Panc1 (cell line): ENCODE results near the gene KEL. TPM values are rescaled to one million over a fixed set of nuclear protein-coding genes. Genes with fewer than 3 reads are reported as not detected.
"Not testable (repeated sequence)": the region's sequence is repeated elsewhere in the genome, so short reads cannot be mapped to it uniquely, and the experiment has no call there.

ENCODE experiments used
- ATAC-seq: fragments of 200-7000 bp; cut with Tn5 transposase; 2 replicates; pipeline ENCODE4 v1.9.1; 2020; ENCODE audit warnings: mild to moderate bottlenecking, moderate library complexity
- BruUV-seq: library from RNA; stranded (reverse); fragments of 400-500 nt; replicated peaks from 2 replicates; lab custom pipeline; 2021; lab: Mats Ljungman, UMichigan
- CTCF ChIA-PET: fragments of 300-600 bp; sonication (Branson Sonifier 250); formaldehyde crosslinking; loops from one replicate; lab custom pipeline; 2022; ENCODE audit warnings: antibody characterized with exemption; lab: Charles Lee
- POLR2A ChIA-PET: fragments of 300-600 bp; sonication (Branson Sonifier 250); formaldehyde crosslinking; loops from one replicate; lab custom pipeline; 2022; ENCODE audit warnings: antibody characterized with exemption; lab: Charles Lee
- DNase-seq: peaks from one replicate; pipeline ENCODE4 v3.0.0-alpha.2; 2010; ENCODE audit warnings: low read depth, low spot score
- H3K27ac ChIP-seq: 2 replicates; pipeline ENCODE4 v1.5.1; 2011; ENCODE audit warnings: mild to moderate bottlenecking, low read length, inconsistent platforms
- H3K27me3 ChIP-seq: fragments of 200-500 bp; sonication (Bioruptor generic); 2 replicates; pipeline ENCODE4 v1.6.0; 2014; ENCODE audit warnings: low read length, inconsistent platforms; ENCODE audit not compliant: control insufficient read depth, insufficient read depth
- H3K36me3 ChIP-seq: fragments of 200-500 bp; sonication (Bioruptor generic); 2 replicates; pipeline ENCODE4 v1.5.1; 2014; ENCODE audit warnings: inconsistent platforms, mild to moderate bottlenecking, low read length, moderate library complexity; ENCODE audit not compliant: control insufficient read depth, insufficient read depth
- H3K4me1 ChIP-seq: 2 replicates; pipeline ENCODE4 v1.5.1; 2011; ENCODE audit warnings: inconsistent platforms, mild to moderate bottlenecking, low read length, moderate library complexity; ENCODE audit not compliant: control insufficient read depth, insufficient read depth
- H3K4me3 ChIP-seq, 2 experiments: 2 replicates each; pipeline ENCODE4 v1.5.1; 2011 to 2012; ENCODE audit warnings: low read depth in 2 of 2, low read length in 2 of 2, mild to moderate bottlenecking in 2 of 2, inconsistent platforms in 1 of 2, moderate library complexity in 1 of 2
- H3K9me3 ChIP-seq: fragments of 200-500 bp; sonication (Bioruptor generic); 2 replicates; pipeline ENCODE4 v1.5.1; 2014; ENCODE audit warnings: low read depth, mild to moderate bottlenecking, inconsistent platforms, low read length, moderate library complexity; ENCODE audit not compliant: control insufficient read depth, insufficient read depth
- POLR2AphosphoS5 ChIP-seq: IDR thresholded peaks from 2 replicates; pipeline ENCODE4 v1.6.1; 2012; ENCODE audit warnings: mild to moderate bottlenecking, low read depth, low read length, moderate library complexity
- SIN3A ChIP-seq: IDR thresholded peaks from 2 replicates; pipeline ENCODE4 v1.6.1; 2012; ENCODE audit warnings: low read depth, mild to moderate bottlenecking, low read length, moderate library complexity, borderline replicate concordance; ENCODE audit not compliant: insufficient read depth
- TCF7L2 ChIP-seq: IDR thresholded peaks from 2 replicates; pipeline ENCODE4 v1.6.1; 2011; ENCODE audit warnings: mild to moderate bottlenecking, low read depth, low read length, inconsistent platforms
- in situ Hi-C: cut with HindIII; loops from 2 replicates; pipeline ENCODE4 v1.10.0; 2016; ENCODE audit warnings: low sequenced_read_pairs, low pct_unique_long_range_greater_than_20kb
- intact Hi-C: fragments of 100-400 bp; cut with micrococcal nuclease; formaldehyde crosslinking; loops from one replicate; pipeline ENCODE4 v1.10.0; 2022; ENCODE audit not compliant: unreplicated experiment
- total RNA-seq: library from RNA; stranded (reverse); gene quantifications from one replicate; pipeline ENCODE4 v1.2.1, GENCODE V29; 2021; ENCODE audit not compliant: unreplicated experiment
- TF ChIP-seq, protein P1 (sequence below): fragments of 450-650 bp; IDR thresholded peaks from 2 replicates; pipeline ENCODE4 v1.5.1; 2017; ENCODE audit warnings: mild to moderate bottlenecking
- TF ChIP-seq, protein P2 (sequence below), 2 experiments: IDR thresholded peaks; 2 replicates each; pipeline ENCODE4 v1.6.1; 2011 to 2012; ENCODE audit warnings: low read depth in 2 of 2, control low read depth in 1 of 2, low read length in 1 of 2, mild to moderate bottlenecking in 1 of 2, moderate library complexity in 1 of 2; ENCODE audit not compliant: insufficient read depth in 1 of 2

KEL gene
- total RNA-seq, 1 experiment from 2014 or later: 0.44 TPM

DNA sequence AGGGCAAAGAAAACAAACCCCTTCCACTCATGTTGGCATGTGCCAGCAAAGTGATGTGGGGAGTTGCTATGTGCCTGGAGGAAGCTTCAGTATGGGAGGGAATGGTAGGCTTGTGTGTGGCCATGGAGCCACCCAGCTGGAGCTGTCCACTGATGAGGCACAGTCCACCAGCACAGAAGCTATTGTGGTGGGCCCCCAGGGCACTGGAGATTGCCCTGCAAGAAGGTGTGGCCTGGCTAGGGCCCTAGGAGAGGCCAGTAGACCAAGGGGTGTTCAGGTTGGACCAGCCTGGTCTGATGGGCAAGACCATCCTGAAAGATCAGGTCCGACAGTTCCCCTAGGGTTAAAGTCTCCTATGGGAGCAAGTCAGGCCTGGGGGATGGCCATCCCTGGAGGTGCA is 22.1 kb upstream of the KEL start:
- Histone ChIP-seq H3K27ac (no peak overlapping the region), H3K9me3 (no peaks in the 10 kb centered on the region), H3K4me1 (no peaks in the 10 kb centered on the region), H3K4me3 (no peak overlapping the region), H3K27me3 (no peaks in the 10 kb centered on the region), H3K36me3 (no peaks in the 10 kb centered on the region)
- TF ChIP-seq, protein P1, sequence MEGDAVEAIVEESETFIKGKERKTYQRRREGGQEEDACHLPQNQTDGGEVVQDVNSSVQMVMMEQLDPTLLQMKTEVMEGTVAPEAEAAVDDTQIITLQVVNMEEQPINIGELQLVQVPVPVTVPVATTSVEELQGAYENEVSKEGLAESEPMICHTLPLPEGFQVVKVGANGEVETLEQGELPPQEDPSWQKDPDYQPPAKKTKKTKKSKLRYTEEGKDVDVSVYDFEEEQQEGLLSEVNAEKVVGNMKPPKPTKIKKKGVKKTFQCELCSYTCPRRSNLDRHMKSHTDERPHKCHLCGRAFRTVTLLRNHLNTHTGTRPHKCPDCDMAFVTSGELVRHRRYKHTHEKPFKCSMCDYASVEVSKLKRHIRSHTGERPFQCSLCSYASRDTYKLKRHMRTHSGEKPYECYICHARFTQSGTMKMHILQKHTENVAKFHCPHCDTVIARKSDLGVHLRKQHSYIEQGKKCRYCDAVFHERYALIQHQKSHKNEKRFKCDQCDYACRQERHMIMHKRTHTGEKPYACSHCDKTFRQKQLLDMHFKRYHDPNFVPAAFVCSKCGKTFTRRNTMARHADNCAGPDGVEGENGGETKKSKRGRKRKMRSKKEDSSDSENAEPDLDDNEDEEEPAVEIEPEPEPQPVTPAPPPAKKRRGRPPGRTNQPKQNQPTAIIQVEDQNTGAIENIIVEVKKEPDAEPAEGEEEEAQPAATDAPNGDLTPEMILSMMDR: no peak
- TF ChIP-seq POLR2AphosphoS5: no peak
- TF ChIP-seq, protein P2, sequence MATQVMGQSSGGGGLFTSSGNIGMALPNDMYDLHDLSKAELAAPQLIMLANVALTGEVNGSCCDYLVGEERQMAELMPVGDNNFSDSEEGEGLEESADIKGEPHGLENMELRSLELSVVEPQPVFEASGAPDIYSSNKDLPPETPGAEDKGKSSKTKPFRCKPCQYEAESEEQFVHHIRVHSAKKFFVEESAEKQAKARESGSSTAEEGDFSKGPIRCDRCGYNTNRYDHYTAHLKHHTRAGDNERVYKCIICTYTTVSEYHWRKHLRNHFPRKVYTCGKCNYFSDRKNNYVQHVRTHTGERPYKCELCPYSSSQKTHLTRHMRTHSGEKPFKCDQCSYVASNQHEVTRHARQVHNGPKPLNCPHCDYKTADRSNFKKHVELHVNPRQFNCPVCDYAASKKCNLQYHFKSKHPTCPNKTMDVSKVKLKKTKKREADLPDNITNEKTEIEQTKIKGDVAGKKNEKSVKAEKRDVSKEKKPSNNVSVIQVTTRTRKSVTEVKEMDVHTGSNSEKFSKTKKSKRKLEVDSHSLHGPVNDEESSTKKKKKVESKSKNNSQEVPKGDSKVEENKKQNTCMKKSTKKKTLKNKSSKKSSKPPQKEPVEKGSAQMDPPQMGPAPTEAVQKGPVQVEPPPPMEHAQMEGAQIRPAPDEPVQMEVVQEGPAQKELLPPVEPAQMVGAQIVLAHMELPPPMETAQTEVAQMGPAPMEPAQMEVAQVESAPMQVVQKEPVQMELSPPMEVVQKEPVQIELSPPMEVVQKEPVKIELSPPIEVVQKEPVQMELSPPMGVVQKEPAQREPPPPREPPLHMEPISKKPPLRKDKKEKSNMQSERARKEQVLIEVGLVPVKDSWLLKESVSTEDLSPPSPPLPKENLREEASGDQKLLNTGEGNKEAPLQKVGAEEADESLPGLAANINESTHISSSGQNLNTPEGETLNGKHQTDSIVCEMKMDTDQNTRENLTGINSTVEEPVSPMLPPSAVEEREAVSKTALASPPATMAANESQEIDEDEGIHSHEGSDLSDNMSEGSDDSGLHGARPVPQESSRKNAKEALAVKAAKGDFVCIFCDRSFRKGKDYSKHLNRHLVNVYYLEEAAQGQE (IDR thresholded peaks at IDR 0.05; ENCODE audit: insufficient read depth in 1 of 2, low read depth in 2 of 2, low read length in 1 of 2): no peak
- TF ChIP-seq TCF7L2: no peak
- no peak for TF ChIP-seq SIN3A
- ATAC-seq (no peak), DNase-seq (no peak)
- BruUV-seq: no TSS peak
- CTCF ChIA-PET: no interaction called here
- intact Hi-C loops (no loop called here), in situ Hi-C loops (no loop called here)
- POLR2A ChIA-PET: no interaction called here

DNA sequence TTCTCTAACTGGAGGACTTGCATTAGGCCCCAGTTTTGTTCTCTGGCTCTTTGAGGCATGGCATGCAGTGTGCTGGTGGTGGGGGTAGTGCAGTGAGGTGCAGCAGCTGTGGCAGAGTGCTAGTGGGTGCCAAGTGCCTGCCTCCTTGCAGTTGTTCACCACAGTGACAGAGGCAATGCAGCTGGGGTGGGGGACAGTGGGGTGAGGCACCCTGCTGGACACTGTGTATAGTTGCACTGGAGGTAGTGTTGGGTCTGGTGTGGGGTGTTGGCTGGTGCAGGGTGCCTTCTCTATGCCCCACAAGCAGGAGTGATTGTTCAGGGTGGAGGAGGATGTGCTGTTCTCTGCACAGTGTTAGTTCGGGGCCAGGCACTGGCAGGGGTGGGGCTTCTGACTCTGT is 21.7 kb upstream of the KEL start:
- in situ Hi-C loops (no loop called here), intact Hi-C loops (no loop called here)
- no peaks in the 10 kb centered on the region for H3K27me3 ChIP-seq
- no peak overlapping the region for H3K27ac ChIP-seq
- TF ChIP-seq, protein P2 (IDR thresholded peaks at IDR 0.05; ENCODE audit: insufficient read depth in 1 of 2, low read depth in 2 of 2, low read length in 1 of 2): no peak
- TF ChIP-seq TCF7L2: no peak
- TF ChIP-seq, protein P1: no peak
- no peak for TF ChIP-seq SIN3A
- TF ChIP-seq POLR2AphosphoS5: no peak
- DNase-seq (no peak), ATAC-seq (no peak)
- no peaks in the 10 kb centered on the region for H3K4me1 ChIP-seq
- ChIA-PET CTCF (no interaction called here), POLR2A (no interaction called here)
- H3K36me3 ChIP-seq: no peaks in the 10 kb centered on the region
- no peaks in the 10 kb centered on the region for H3K9me3 ChIP-seq
- no TSS peak for BruUV-seq
- no peak overlapping the region for H3K4me3 ChIP-seq

DNA sequence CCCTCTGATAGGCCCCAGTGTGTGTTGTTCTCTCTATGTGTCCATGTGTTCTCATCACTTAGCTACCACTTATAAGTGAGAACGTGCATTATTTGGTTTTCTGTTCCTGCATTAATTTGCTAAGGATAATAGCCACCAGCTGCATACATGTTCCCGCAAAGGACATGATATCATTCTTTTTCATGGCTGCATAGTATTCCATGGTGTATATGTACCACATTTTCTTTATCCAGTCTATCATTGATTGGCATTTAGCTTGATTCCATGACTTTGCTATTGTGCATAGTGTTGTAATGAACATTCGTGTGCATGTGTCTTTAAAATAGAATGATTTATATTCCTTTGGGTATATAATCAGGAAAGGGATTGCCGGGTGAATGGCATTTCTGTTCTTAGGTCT is 16.2 kb upstream of the KEL start:
- H3K27me3 ChIP-seq, BruUV-seq, H3K36me3 ChIP-seq, H3K9me3 ChIP-seq, ATAC-seq, DNase-seq, intact Hi-C loops, in situ Hi-C loops, H3K4me1 ChIP-seq, H3K27ac ChIP-seq, H3K4me3 ChIP-seq, POLR2A ChIA-PET: not testable (repeated sequence)
- CTCF ChIA-PET: interaction anchor here (0.6 kb wide), 1 partner anchor 108 kb away, joined by 3 read pairs; no protein-coding TSS in a partner anchor
